Measurements from ENCODE around the gene ARHGAP23.

GRCh38 chr17:38552343-38552742, 124.1 kb downstream of the ARHGAP23 start:
- TF ChIP-seq CTCF (IDR thresholded peaks at IDR 0.05; ENCODE audit: insufficient read depth, low read length, poor library complexity, severe bottlenecking) (no peak), EZH2phosphoT487 (conservative IDR thresholded peaks at IDR 0.05; ENCODE audit: low read length) (no peak)
